NCI-H82 (cell line): ENCODE measurements around the gene KIRREL2.

Source experiments
- DNase-seq: peaks from one replicate; lab custom pipeline; 2025; lab: John Stamatoyannopoulos, UW

Gene KIRREL2

GRCh38 chr19:35845215-35846037, 11.3 kb upstream of the KIRREL2 start:
- DNase-seq = peak; percentile 75

- DNase-seq = peak; percentile 34
Observed at GRCh38 chr19:35846038-35846668, 10.6 kb upstream of the KIRREL2 start.

GRCh38 chr19:35847911-35848310, 8.8 kb upstream of the KIRREL2 start:
- no peak for DNase-seq

GRCh38 chr19:35848486-35848885, 8.2 kb upstream of the KIRREL2 start:
- DNase-seq = no peak

- DNase-seq = no peak
Observed at GRCh38 chr19:35848919-35849505, 7.7 kb upstream of the KIRREL2 start.

GRCh38 chr19:35851213-35852028, 5.3 kb upstream of the KIRREL2 start:
- DNase-seq = peak; percentile 67

GRCh38 chr19:35852029-35852780, 4.5 kb upstream of the KIRREL2 start, which contains the start of gene NPHS1:
Gene NPHS1, minus strand, starts transcription at chr19:35852504. Its CDS starts 667 bp downstream, at chr19:35851837.
- peak; percentile 83 for DNase-seq

GRCh38 chr19:35853038-35853756, 3.5 kb upstream of the KIRREL2 start:
- DNase-seq = peak; percentile 15

GRCh38 chr19:35858311-35858710, 1.6 kb downstream of the KIRREL2 start:
- DNase-seq = no peak

GRCh38 chr19:35859414-35859813, 2.7 kb downstream of the KIRREL2 start:
- no peak for DNase-seq

- DNase-seq = no peak
Observed at GRCh38 chr19:35860436-35860817, 3.7 kb downstream of the KIRREL2 start.

GRCh38 chr19:35860818-35861639, 4.3 kb downstream of the KIRREL2 start:
- DNase-seq = no peak

GRCh38 chr19:35861640-35862160, 5.0 kb downstream of the KIRREL2 start:
- no peak for DNase-seq

- peak; percentile 33 for DNase-seq
Observed at GRCh38 chr19:35862528-35862927, 5.8 kb downstream of the KIRREL2 start.

- DNase-seq = no peak
Observed at GRCh38 chr19:35863018-35863417, 6.3 kb downstream of the KIRREL2 start.

- peak; percentile 85 for DNase-seq
Observed at GRCh38 chr19:35868172-35868822, 11.6 kb downstream of the KIRREL2 start, which contains the start of gene APLP1. Gene APLP1, plus strand, starts transcription at chr19:35868574. Its CDS starts 63 bp downstream, at chr19:35868637.

GRCh38 chr19:35868823-35869326, 12.2 kb downstream of the KIRREL2 start:
- DNase-seq = no peak

GRCh38 chr19:35869327-35870123, 12.8 kb downstream of the KIRREL2 start:
- peak; percentile 99 for DNase-seq
